Lower lobe of right lung (tissue), 2 donors: ENCODE measurements around the gene MYL12B. TPM values are rescaled to one million over a fixed set of nuclear protein-coding genes. Genes with fewer than 3 reads are reported as not detected.
A peak's percentile ranks its signal among the peaks of the same experiment; 100 is the strongest.
"Not testable (repeated sequence)": the region's sequence is repeated elsewhere in the genome, so short reads cannot be mapped to it uniquely, and the experiment has no call there.

Source experiments
- ATAC-seq, 2 donors: fragments of 200-7000 bp; cut with Tn5 transposase; one replicate each; pipeline ENCODE4 v1.9.1; 2020 to 2022; ENCODE audit warnings: mild to moderate bottlenecking in 2 of 2, moderate library complexity in 2 of 2
- DNase-seq: peaks from one replicate; pipeline ENCODE4 v3.0.0-alpha.2; 2020
- H3K27ac ChIP-seq: fragments of 200-600 bp; one replicate; pipeline ENCODE4 v1.8.0; 2022
- H3K27me3 ChIP-seq: fragments of 200-600 bp; one replicate; pipeline ENCODE4 v1.8.0; 2022; ENCODE audit warnings: low read depth
- H3K36me3 ChIP-seq: fragments of 200-600 bp; one replicate; pipeline ENCODE4 v1.8.0; 2022; ENCODE audit warnings: mild to moderate bottlenecking
- H3K4me1 ChIP-seq: fragments of 200-600 bp; one replicate; pipeline ENCODE4 v1.8.0; 2022
- H3K4me3 ChIP-seq: fragments of 200-600 bp; one replicate; pipeline ENCODE4 v1.8.0; 2022; ENCODE audit warnings: mild to moderate bottlenecking
- H3K9me3 ChIP-seq: fragments of 200-600 bp; one replicate; pipeline ENCODE4 v1.8.0; 2022
- intact Hi-C: fragments of 100-400 bp; cut with DNase I; formaldehyde crosslinking; loops from one replicate; pipeline ENCODE4 v1.11.0; 2022
- total RNA-seq: library from RNA; stranded (reverse); fragmentation: NEBNext Ultra II Directional; extraction: Animal tissue kit (Norgen Biotek cat#: 25700); gene quantifications from one replicate; pipeline ENCODE4 v1.2.1, GENCODE V29; 2021
- TF ChIP-seq, protein P1 (sequence below): fragments of 200-600 bp; IDR thresholded peaks from one replicate; pipeline ENCODE4 v1.8.0; 2022; ENCODE audit warnings: antibody characterized with exemption, mild to moderate bottlenecking
- donor health status: DM: no; HTN: yes; CAD: no; lungs with severe emphysema.

Gene MYL12B
- total RNA-seq, 1 donor from 2014 or later: 318 TPM

DNA sequence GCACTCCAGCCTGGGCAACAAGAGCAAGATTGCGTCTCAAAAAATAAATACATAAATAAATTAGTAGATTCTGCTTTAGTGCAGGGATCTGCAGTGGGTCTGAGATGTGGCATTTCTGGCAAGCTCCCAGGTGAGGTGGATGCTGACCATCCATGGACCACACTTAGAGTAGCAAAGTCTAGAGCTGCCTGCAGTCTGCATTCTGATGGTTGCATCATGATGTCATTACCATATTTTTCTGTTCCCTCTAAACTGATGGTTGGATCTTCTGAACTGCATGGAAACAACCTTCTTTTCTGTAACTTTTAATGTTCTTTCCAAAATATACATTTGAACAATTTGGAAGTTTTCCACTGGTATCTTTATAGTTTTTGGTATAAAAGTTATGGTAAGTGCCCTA lies 42.9 kb downstream of the MYL12B start:
- TF ChIP-seq, protein P1, sequence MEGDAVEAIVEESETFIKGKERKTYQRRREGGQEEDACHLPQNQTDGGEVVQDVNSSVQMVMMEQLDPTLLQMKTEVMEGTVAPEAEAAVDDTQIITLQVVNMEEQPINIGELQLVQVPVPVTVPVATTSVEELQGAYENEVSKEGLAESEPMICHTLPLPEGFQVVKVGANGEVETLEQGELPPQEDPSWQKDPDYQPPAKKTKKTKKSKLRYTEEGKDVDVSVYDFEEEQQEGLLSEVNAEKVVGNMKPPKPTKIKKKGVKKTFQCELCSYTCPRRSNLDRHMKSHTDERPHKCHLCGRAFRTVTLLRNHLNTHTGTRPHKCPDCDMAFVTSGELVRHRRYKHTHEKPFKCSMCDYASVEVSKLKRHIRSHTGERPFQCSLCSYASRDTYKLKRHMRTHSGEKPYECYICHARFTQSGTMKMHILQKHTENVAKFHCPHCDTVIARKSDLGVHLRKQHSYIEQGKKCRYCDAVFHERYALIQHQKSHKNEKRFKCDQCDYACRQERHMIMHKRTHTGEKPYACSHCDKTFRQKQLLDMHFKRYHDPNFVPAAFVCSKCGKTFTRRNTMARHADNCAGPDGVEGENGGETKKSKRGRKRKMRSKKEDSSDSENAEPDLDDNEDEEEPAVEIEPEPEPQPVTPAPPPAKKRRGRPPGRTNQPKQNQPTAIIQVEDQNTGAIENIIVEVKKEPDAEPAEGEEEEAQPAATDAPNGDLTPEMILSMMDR: no peak
- H3K27me3 ChIP-seq: no peaks in the 10 kb centered on the region
- no peaks in the 10 kb centered on the region for H3K9me3 ChIP-seq
- H3K4me1 ChIP-seq: no peaks in the 10 kb centered on the region
- ATAC-seq: no peak
- intact Hi-C loops: no loop called here
- no peak overlapping the region for H3K4me3 ChIP-seq
- DNase-seq: no peak
- H3K27ac ChIP-seq: no peak overlapping the region
- no peaks in the 10 kb centered on the region for H3K36me3 ChIP-seq

DNA sequence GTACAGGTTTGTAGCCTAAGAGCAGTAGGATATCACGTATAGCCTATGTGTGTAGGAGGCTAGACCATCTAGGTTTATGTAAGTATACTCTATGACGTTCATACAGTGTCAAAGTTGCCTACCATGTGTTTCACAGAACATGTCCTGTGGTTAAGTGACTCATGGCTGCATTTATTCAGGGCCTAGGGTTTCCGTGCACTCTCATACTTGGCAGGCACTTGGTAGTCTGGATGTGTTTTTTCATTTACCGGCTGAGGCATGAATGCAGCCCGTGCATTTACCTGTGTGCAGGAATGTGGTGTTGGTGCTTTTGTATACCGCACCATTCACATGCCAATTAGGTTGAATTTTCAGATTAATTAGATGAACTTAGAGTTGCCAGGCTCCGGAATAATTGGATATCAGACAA lies 43.4 kb downstream of the MYL12B start:
- H3K4me1 ChIP-seq: no peaks in the 10 kb centered on the region
- no peak for DNase-seq

DNA sequence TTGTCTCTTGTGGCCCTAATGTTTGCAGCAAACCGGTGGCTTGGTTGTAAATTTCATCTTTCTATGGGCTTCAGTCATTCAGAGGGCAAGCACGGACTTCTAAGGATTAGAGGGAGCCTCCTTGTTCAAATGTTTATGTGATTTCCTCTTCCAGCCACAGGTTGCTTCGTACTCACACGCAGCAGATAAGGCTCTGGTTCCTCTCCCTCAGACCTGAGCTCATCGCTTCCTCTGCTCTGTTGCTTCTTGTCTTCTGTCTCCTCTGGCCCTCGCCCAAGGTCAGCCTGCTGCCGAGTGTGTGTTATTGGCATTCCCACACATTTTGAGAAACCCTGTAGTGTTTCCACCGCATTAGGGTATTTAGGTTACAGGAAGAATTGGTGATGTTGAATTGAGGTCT lies 44.0 kb downstream of the MYL12B start:
- TF ChIP-seq, protein P1: no peak
- no peaks in the 10 kb centered on the region for H3K9me3 ChIP-seq
- intact Hi-C loops: no loop called here
- ATAC-seq (no peak), DNase-seq (no peak)
- H3K36me3 ChIP-seq: no peaks in the 10 kb centered on the region
- no peaks in the 10 kb centered on the region for H3K4me1 ChIP-seq
- H3K27ac ChIP-seq: no peak overlapping the region
- H3K27me3 ChIP-seq: no peaks in the 10 kb centered on the region
- no peak overlapping the region for H3K4me3 ChIP-seq

More for the DNA sequence above, 43.4 kb downstream of the MYL12B start:
- TF ChIP-seq, protein P1: no peak
- intact Hi-C loops: no loop called here
- Histone ChIP-seq H3K9me3 (no peaks in the 10 kb centered on the region), H3K36me3 (no peaks in the 10 kb centered on the region), H3K27me3 (no peaks in the 10 kb centered on the region), H3K4me3 (no peak overlapping the region), H3K27ac (no peak overlapping the region)
- peak; percentile 14 to 74 for ATAC-seq

DNA sequence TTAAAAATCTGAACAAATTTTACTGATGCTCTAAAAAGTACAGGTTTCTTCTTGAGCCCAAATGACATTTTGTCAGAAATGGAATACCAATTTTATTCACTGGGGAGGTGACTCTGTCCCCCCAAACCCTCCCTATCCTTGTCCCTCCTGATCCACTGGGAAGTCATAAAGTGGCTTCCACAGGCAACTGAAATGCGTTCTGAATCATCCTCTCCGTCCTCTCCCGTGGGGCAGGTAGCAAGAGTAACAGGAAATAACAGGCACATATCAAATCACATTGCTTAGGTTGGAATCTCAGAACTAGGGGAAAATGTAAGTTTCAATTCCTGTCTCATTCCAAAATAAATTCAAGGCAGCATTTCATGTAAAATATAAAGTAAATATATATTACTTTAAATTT lies 44.5 kb downstream of the MYL12B start:
- Histone ChIP-seq H3K9me3 (no peaks in the 10 kb centered on the region), H3K36me3 (no peaks in the 10 kb centered on the region), H3K27me3 (no peaks in the 10 kb centered on the region), H3K4me3 (no peak overlapping the region), H3K27ac (no peak overlapping the region), H3K4me1 (no peaks in the 10 kb centered on the region)
- DNase-seq (no peak), ATAC-seq (no peak)
- TF ChIP-seq, protein P1: no peak
- intact Hi-C loops: no loop called here

DNA sequence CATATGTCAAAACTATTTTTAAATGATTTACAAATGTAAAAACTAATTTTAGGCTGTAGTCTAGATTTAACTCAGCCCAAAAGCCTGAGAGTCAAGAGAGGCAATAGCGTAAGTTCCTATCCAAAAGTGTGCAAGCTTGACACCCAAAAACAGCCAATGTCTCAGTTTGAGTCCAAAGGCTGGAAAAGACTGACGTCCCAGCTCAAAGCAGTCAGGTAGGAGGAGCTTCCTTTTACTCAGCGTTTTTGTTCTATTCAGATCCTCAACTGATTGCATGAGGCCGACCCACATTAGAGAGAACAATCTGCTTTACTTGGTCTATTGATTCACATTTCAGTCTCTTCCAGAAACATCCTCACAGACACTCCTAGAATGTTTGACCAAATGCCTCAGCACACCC lies 51.8 kb downstream of the MYL12B start:
- ATAC-seq: no peak
- TF ChIP-seq, protein P1: no peak
- no peaks in the 10 kb centered on the region for H3K27me3 ChIP-seq
- H3K27ac ChIP-seq: no peak overlapping the region
- intact Hi-C loops: no loop called here
- no peaks in the 10 kb centered on the region for H3K36me3 ChIP-seq
- H3K4me1 ChIP-seq: no peaks in the 10 kb centered on the region
- no peaks in the 10 kb centered on the region for H3K9me3 ChIP-seq
- no peak overlapping the region for H3K4me3 ChIP-seq
- DNase-seq: no peak

DNA sequence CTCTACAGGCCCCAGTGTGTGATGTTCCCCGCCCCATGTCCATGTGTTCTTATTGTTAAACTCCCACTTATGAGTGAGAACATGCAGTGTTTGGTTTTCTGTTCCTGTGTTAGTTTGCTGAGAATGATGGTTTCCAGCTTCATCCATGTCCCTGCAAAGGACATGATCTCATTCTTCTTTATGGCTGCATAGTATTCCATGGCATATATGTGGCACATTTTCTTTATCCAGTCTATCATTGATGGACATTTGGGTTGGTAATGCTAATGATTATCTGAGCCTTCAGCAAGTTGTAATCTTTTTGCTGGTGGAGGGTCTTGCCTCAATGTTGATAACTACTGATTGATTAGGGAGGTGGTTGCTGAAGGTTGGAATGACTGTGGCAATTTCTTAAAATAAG lies 53.4 kb downstream of the MYL12B start:
- H3K36me3 ChIP-seq, DNase-seq, H3K27me3 ChIP-seq, ATAC-seq, H3K27ac ChIP-seq, H3K4me1 ChIP-seq, intact Hi-C loops, H3K4me3 ChIP-seq, H3K9me3 ChIP-seq: not testable (repeated sequence)
